ENCODE results near the gene ZBTB37. TPM values are rescaled to one million over a fixed set of nuclear protein-coding genes. Genes with fewer than 3 reads are reported as not detected.
A peak's percentile ranks its signal among the peaks of the same experiment; 100 is the strongest.

The ZBTB37 gene
- total and polyA plus RNA-seq, 9 of the 15 experiments (the other 6 are each of a cell fraction or from before 2014, with no cell fraction given), result 1.3 to 13.9 (median 5.4) TPM

GRCh38 chr1:173925306-173926242 lies 57.4 kb downstream of the ZBTB37 start:
- no peak for ATAC-seq
- 77% methylated on average over 8 of the region's 8 CpGs for WGBS (ENCODE audit: insufficient coverage, low coverage, missing lambda C conversion rate)
- no peak for FAIRE-seq
- in situ Hi-C loops (cut with MboI) (no loop called here), intact Hi-C loops (cut with micrococcal nuclease) (no loop called here)
- Histone ChIP-seq H2AFZ (ENCODE audit: low read depth, low read length) (no peak overlapping the region), H3K79me2 (ENCODE audit: control insufficient read depth, insufficient read depth, low read length) (no peaks in the 10 kb centered on the region), H3K4me2 (ENCODE audit: insufficient read depth, low read length) (no peak overlapping the region), H3K4me1 (replicated peaks in 1 of 2; ENCODE audit: control insufficient read depth in 2 of 2, insufficient read depth in 2 of 2, low read length in 2 of 2) (peaks cover 3% of the 10 kb centered on the region in 2 experiments; a peak in 2 of 5 replicates), H3K4me3 (no peak overlapping the region), H3K36me3 (ENCODE audit: control insufficient read depth, insufficient read depth, low read length) (no peaks in the 10 kb centered on the region), H3K9me3 (replicated peaks; ENCODE audit: control insufficient read depth, insufficient read depth, low read depth, low read length) (no peaks in the 10 kb centered on the region), H4K20me1 (replicated peaks; ENCODE audit: control insufficient read depth, insufficient read depth, low read length) (no peaks in the 10 kb centered on the region), H3K9me1 (ENCODE audit: control insufficient read depth, insufficient read depth, low read length) (no peaks in the 10 kb centered on the region), H3K27ac (ENCODE audit: extremely low read depth, low read depth, low read length) (no peak overlapping the region), H3K27me3 (ENCODE audit: control insufficient read depth in 2 of 2, insufficient read depth in 2 of 2, low read length in 2 of 2) (peaks cover 0 to 5% of the 10 kb centered on the region in 2 experiments; a peak in 1 of 5 replicates), H3K9ac (ENCODE audit: insufficient read depth in 1 of 2, low read depth in 2 of 2, low read length in 2 of 2) (no peak overlapping the region)
- no peak for DNase-seq (ENCODE audit: extremely low read depth in 1 of 4, low spot score in 3 of 4)
- CTCF ChIA-PET (ENCODE audit: low intra/inter-chr PET ratio), result no interaction called here
- TF ChIP-seq NFE2L1 (tag; IDR thresholded peaks at IDR 0.05; ENCODE audit: borderline replicate concordance, low read depth) (peak; percentile 56), ZNF280A (IDR thresholded peaks at IDR 0.05; ENCODE audit: low read depth, partially characterized antibody) (no peak), NFE2 (IDR thresholded peaks at IDR 0.05; ENCODE audit: low read depth) (peak; percentile 75), MAFG (tag; conservative IDR thresholded peaks at IDR 0.05) (peak; percentile 91), MAFF (IDR thresholded peaks at IDR 0.05; ENCODE audit: low read length) (peak; percentile 66; the same call in 1 of the 2 replicates), C11orf30 (IDR thresholded peaks at IDR 0.05; ENCODE audit: low read depth) (peak; percentile 92), ATF7 (IDR thresholded peaks at IDR 0.05) (no peak), MAFK (IDR thresholded peaks at IDR 0.05; ENCODE audit: low read length) (peak; percentile 63; the same call in 1 of the 2 replicates), ZNF316 (IDR thresholded peaks at IDR 0.05) (peak; percentile 95)
- TF ChIP-seq, protein P1, sequence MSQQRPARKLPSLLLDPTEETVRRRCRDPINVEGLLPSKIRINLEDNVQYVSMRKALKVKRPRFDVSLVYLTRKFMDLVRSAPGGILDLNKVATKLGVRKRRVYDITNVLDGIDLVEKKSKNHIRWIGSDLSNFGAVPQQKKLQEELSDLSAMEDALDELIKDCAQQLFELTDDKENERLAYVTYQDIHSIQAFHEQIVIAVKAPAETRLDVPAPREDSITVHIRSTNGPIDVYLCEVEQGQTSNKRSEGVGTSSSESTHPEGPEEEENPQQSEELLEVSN (IDR thresholded peaks at IDR 0.05; ENCODE audit: borderline replicate concordance in 1 of 2, extremely low read depth in 1 of 2, insufficient read depth in 1 of 2, insufficient read length in 1 of 2, low read depth in 1 of 2, low read length in 1 of 2, poor library complexity in 1 of 2, severe bottlenecking in 1 of 2), result no peak
- BruUV-seq (replicated peaks), result no TSS peak
- POLR2A ChIA-PET, result interaction anchor here (0.8 to 1.6 kb wide), 4 partner anchors 10 to 58 kb away, joined by 3 to 6 read pairs (median 4); partner anchors contain the start of genes GAS5 and ZBTB37

Measured in K562 (cell line).